ENCODE data around the gene NRDC. TPM values are rescaled to one million over a fixed set of nuclear protein-coding genes. Genes with fewer than 3 reads are reported as not detected.

Gene NRDC, protein sequence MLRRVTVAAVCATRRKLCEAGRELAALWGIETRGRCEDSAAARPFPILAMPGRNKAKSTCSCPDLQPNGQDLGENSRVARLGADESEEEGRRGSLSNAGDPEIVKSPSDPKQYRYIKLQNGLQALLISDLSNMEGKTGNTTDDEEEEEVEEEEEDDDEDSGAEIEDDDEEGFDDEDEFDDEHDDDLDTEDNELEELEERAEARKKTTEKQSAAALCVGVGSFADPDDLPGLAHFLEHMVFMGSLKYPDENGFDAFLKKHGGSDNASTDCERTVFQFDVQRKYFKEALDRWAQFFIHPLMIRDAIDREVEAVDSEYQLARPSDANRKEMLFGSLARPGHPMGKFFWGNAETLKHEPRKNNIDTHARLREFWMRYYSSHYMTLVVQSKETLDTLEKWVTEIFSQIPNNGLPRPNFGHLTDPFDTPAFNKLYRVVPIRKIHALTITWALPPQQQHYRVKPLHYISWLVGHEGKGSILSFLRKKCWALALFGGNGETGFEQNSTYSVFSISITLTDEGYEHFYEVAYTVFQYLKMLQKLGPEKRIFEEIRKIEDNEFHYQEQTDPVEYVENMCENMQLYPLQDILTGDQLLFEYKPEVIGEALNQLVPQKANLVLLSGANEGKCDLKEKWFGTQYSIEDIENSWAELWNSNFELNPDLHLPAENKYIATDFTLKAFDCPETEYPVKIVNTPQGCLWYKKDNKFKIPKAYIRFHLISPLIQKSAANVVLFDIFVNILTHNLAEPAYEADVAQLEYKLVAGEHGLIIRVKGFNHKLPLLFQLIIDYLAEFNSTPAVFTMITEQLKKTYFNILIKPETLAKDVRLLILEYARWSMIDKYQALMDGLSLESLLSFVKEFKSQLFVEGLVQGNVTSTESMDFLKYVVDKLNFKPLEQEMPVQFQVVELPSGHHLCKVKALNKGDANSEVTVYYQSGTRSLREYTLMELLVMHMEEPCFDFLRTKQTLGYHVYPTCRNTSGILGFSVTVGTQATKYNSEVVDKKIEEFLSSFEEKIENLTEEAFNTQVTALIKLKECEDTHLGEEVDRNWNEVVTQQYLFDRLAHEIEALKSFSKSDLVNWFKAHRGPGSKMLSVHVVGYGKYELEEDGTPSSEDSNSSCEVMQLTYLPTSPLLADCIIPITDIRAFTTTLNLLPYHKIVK
- 55.7 and 56.7 TPM in 2 replicates for total RNA-seq

DNA sequence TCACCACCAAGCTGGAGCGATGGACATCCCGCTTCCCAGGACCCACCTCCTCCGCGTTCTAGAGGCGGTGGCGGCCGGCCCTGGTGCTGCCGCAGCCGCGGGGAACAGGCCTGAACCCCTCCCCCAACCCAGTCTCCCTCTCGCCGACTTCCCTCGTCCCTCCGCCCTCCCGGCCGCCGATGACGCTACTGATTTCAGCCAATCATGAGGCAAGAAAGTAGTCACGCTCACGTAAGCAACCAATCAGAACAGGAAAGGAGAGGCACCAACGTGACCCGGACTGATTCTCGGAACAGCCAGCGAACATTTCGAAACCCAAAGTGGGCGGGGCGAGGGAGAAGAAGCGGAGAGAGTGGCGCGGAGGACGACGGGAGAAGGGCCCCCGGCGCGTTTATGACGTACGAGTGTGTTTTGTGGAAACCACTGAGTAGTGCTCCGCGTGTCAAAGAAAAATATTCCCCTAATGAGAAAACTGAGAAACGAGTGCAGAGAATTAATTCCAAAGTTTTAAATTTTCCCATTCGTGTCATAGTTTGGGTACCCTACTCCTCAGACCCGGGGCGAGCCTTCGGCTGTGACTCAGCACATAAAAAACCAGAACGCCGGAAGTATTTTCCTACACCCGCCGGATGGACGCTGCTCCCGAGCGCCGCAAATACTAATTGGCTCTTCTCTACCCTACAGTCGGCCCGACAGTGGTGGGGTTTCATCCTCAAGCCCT lies at the start of gene NRDC:
Gene NRDC (minus strand): TSS at position 112 of the 721 bp plus-strand sequence. CDS start 112 bp downstream, outside the sequence.

Other genes starting within 250 kb of the NRDC start
- 41.2 and 64.4 TPM in 2 replicates for gene RAB3B, start 112.0 kb upstream of the NRDC start, total RNA-seq
- 18.5 and 20.7 TPM in 2 replicates for gene KTI12, start 155.1 kb upstream of the NRDC start, total RNA-seq
- 45.1 and 65.2 TPM in 2 replicates for gene TXNDC12, start 176.5 kb upstream of the NRDC start, total RNA-seq
- 38.0 and 40.6 TPM in 2 replicates for gene BTF3L4, start 177.6 kb upstream of the NRDC start, total RNA-seq

All from mesangial cell (primary cell).